ENCODE data around the gene SSBP3.

The SSBP3 gene

DNA sequence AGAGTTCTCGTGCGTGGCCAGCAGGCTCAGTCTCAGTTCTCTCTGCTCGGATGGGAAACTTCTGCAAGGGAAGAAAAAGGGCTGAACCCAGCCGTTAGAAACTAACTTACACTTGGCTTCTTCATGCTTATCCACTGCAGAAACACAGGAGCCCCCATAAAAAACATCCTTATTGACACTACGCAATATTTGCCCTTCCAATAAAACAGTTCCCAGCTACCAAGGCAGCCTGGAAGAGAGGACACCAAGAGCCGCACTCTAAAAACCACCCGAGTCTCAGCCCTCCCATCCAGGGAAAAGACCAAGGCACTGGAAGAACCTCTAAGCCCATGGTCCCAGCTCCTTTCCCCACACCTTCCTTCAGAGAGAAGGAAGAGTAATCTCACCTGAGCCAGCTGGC lies 61.1 kb downstream of the SSBP3 start:
- H3K4me3 ChIP-seq (ENCODE audit: low read depth, low read length) = no peak overlapping the region
- DNase-seq (ENCODE audit: low read depth) = no peak
- TF ChIP-seq, protein P1, sequence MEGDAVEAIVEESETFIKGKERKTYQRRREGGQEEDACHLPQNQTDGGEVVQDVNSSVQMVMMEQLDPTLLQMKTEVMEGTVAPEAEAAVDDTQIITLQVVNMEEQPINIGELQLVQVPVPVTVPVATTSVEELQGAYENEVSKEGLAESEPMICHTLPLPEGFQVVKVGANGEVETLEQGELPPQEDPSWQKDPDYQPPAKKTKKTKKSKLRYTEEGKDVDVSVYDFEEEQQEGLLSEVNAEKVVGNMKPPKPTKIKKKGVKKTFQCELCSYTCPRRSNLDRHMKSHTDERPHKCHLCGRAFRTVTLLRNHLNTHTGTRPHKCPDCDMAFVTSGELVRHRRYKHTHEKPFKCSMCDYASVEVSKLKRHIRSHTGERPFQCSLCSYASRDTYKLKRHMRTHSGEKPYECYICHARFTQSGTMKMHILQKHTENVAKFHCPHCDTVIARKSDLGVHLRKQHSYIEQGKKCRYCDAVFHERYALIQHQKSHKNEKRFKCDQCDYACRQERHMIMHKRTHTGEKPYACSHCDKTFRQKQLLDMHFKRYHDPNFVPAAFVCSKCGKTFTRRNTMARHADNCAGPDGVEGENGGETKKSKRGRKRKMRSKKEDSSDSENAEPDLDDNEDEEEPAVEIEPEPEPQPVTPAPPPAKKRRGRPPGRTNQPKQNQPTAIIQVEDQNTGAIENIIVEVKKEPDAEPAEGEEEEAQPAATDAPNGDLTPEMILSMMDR (conservative IDR thresholded peaks at IDR 0.05; ENCODE audit: low read depth, low read length) = no peak

DNA sequence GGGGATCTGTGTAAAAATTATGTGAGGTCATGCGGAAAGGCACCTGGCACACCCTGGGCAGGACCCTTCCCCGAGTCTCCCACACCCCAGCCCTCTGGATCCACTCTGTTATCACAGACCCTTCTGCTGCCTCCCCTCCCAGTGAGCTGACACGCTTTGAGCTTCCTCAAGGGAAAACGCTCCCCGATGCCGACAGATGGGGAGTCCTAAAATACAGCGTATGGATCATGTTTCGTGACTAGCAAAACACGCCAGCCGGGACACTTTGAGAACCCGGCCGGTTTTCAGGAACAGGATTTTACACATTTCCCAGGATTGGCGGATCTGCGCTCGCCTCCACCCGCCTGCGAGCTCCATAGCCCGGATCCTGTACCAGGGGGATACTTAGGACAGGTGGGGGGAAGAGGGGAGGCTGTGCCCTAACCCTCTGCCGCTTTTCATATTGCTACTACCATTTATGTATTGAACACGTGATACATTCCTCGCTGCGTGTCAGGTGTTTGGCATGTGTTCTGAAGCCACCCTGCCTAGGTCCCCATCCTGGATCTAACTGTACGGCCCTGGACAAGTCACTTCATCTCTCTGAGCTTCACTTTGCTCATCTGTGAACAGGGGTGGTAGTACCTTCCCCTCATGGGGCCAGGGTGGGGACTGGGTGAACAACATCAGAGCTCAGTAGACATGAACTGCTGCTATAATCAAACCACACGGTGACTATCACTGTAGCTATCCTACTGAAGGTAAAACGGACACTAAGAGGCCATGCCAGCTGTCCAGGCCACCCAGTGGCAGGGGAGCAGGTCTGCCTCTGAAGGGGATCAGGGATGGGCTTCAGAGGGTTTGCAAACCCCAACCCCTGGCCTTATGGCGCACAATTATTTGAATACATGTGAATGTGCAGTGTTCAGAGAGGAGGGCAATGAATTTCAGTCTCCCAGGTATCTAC lies 63.2 kb downstream of the SSBP3 start:
- TF ChIP-seq, protein P1 (conservative IDR thresholded peaks at IDR 0.05; ENCODE audit: low read depth, low read length) = no peak
- DNase-seq (ENCODE audit: low read depth) = no peak
- H3K4me3 ChIP-seq (ENCODE audit: low read depth, low read length) = no peak overlapping the region

DNA sequence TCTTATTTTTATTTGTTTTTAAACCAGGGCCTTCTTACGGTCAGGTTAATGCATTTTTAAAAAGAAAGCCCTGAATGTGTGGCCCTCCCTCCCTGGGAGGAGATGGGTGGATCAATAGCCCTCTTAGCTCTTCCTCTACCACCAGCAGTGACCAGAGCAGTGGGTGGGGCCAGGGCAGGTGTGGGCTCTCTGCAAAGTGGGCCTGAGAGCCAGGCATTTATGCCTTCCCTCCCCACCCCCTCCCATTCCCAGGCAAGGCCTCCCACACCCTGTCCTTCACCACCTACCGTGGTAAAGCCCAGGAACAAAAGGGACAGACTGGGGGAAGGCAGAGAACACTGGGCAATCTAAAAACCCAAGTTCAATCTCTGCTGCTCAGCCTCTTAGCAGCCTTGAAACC lies 63.9 kb downstream of the SSBP3 start:
- no peak for DNase-seq (ENCODE audit: low read depth)
- no peak overlapping the region for H3K4me3 ChIP-seq (ENCODE audit: low read depth, low read length)
- TF ChIP-seq, protein P1 (conservative IDR thresholded peaks at IDR 0.05; ENCODE audit: low read depth, low read length) = no peak

DNA sequence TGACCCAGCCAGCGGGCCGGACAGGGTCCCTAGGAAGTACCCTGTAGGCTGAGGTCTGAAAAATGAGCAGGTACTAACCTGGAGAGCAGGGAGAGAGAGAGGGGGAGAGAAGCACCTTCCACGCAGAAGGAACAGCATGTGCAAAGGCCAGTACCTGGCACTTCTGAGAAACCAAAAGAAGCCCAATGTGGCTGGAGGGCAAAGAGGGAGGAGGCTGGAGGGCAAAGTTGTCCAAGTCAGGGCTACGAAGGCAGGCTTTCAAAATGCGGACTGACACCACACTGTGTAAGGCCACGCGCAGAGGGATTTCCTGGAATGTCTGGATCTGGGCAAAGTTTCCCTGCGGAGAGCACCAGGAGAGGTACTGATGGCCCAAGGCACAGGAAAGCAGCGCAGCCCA lies 64.4 kb downstream of the SSBP3 start:
- no peak for DNase-seq (ENCODE audit: low read depth)
- no peak overlapping the region for H3K4me3 ChIP-seq (ENCODE audit: low read depth, low read length)
- TF ChIP-seq, protein P1 (conservative IDR thresholded peaks at IDR 0.05; ENCODE audit: low read depth, low read length) = no peak

DNA sequence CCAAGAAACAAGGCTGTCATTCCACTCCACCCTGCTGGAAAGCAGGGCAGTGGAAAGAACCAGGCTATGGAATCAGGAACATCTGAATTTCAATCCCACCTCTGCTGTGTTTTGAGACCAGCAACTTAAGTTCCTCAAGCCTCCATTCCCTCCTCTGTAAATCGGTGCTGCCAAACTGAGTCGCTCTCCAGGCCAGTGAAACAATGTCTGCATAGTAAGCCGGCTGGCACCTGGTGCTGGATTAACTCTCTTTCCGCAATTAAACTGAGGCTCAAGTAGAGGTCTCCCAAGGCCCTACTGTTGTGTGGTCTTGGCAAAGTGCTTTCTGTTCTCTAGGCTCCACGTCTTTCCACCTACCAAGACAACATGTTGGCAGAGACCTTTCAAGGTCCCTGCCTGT lies 65.3 kb downstream of the SSBP3 start:
- DNase-seq (ENCODE audit: low read depth) = no peak
- H3K4me3 ChIP-seq (ENCODE audit: low read depth, low read length) = no peak overlapping the region
- TF ChIP-seq, protein P1 (conservative IDR thresholded peaks at IDR 0.05; ENCODE audit: low read depth, low read length) = no peak

DNA sequence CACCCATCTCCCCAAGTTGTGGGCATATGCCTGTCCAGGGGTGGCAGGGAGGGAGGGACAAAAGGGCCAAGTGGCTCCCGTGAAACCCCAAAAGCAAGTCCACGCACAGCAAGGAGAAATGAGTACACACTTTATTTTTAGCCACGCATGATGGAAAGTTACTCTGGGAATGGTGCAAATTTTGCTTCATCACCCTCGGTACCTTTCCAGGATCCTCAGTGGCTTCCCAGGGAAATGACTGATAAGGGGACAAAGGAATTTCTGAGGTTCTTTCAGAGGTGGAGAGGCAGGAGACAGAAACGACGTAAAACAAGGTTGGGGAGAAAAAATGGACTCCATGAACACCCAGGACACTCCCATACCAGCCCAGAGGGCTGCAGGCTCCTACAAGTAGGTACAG lies 65.8 kb downstream of the SSBP3 start:
- H3K4me3 ChIP-seq (ENCODE audit: low read depth, low read length) = no peak overlapping the region
- TF ChIP-seq, protein P1 (conservative IDR thresholded peaks at IDR 0.05; ENCODE audit: low read depth, low read length) = no peak
- no peak for DNase-seq (ENCODE audit: low read depth)

DNA sequence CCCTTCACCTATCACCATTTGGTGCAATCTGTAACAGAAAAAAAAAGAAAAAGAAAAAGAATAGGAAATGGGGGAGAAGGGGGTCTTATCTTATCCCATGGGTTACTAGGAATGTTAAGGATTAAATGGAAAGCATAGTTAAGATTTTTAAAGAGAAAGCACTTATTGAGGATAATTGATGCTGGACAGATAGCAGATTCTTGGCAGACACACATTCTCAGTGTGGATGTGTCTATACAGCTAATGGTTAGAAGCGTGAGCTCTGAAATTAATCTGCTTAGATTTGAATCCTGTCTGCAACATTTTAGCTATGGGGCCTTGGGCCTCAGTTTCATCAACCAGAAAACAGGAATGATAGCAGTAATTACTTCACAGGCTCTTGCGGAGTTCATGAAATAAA lies 67.1 kb downstream of the SSBP3 start:
- DNase-seq (ENCODE audit: low read depth) = no peak
- no peak overlapping the region for H3K4me3 ChIP-seq (ENCODE audit: low read depth, low read length)
- TF ChIP-seq, protein P1 (conservative IDR thresholded peaks at IDR 0.05; ENCODE audit: low read depth, low read length) = no peak
